ENCODE measurements around the gene DTX4. TPM values are rescaled to one million over a fixed set of nuclear protein-coding genes. Genes with fewer than 3 reads are reported as not detected.

DTX4 gene
- total and polyA plus RNA-seq, 2 of the 4 experiments (the other 2 are of a cell fraction) = 2.7 to 3.0 TPM

GRCh38 chr11:59189986-59190385 is 18.1 kb downstream of the DTX4 start:
- no peak overlapping the region for H2BK120ac ChIP-seq (ENCODE audit: low read depth, low read length)
- H2BK20ac ChIP-seq (ENCODE audit: low read depth, low read length) = no peak overlapping the region
- no peak overlapping the region for H3K14ac ChIP-seq (replicated peaks; ENCODE audit: low read depth, low read length)
- H3K4me3 ChIP-seq (ENCODE audit: insufficient read depth, low read depth, low read length) = no peak overlapping the region
- H2BK15ac ChIP-seq (ENCODE audit: low read depth, low read length) = no peak overlapping the region
- no peak overlapping the region for H3K56ac ChIP-seq (ENCODE audit: extremely low read depth, insufficient read depth, low read length)
- intact Hi-C loops (cut with micrococcal nuclease) (no loop called here), in situ Hi-C loops (cut with MboI; ENCODE audit: low sequenced_read_pairs) (no loop called here), dilution Hi-C loops (cut with HindIII; ENCODE audit: low sequenced_read_pairs, unreplicated experiment) (no loop called here)
- H2AK5ac ChIP-seq (ENCODE audit: low read depth, low read length) = no peak overlapping the region
- no peak overlapping the region for H3K4me2 ChIP-seq (ENCODE audit: low read depth, low read length)
- H3K4ac ChIP-seq (ENCODE audit: low read depth, low read length) = no peak overlapping the region
- peaks cover 0 to 23% of the 10 kb centered on the region in 2 experiments; a peak in 2 of 4 replicates for H3K79me1 ChIP-seq (ENCODE audit: low read depth in 1 of 2, low read length in 2 of 2)
- peaks cover 17% of the 10 kb centered on the region for H3K9me1 ChIP-seq (ENCODE audit: insufficient read depth, low read length)
- BruUV-seq (replicated peaks) = no TSS peak
- peaks cover 38% of the 10 kb centered on the region for H3K36me3 ChIP-seq (ENCODE audit: control insufficient read depth, insufficient read depth, low read length)
- POLR2A ChIA-PET (ENCODE audit: unreplicated experiment) = no interaction called here
- H2AK9ac ChIP-seq (replicated peaks; ENCODE audit: low read depth, low read length, poor library complexity) = no peak overlapping the region
- 0 out of 2 replicates have a peak, but pooled peaks cover 4% of the 10 kb centered on the region for H4K20me1 ChIP-seq (ENCODE audit: insufficient read depth, low read length)
- no peak overlapping the region for H3K18ac ChIP-seq (ENCODE audit: low read depth, low read length)
- H3K27me3 ChIP-seq (ENCODE audit: control insufficient read depth, insufficient read depth, low read length) = no peaks in the 10 kb centered on the region
- DNase-seq (no peak), ATAC-seq (ENCODE audit: low read depth) (no peak)
- no CpG with 5 or more reads among the region's 4 CpGs for WGBS, 2 experiments (ENCODE audit: extremely low coverage in 2 of 2, insufficient read length in 1 of 2)
- CTCF ChIA-PET = interaction anchor here (1.0 kb wide), 1 partner anchor 18 kb away, joined by 4 read pairs; the partner anchor contains the start of gene DTX4
- no peak overlapping the region for H2BK5ac ChIP-seq (ENCODE audit: low read depth, low read length, poor library complexity, severe bottlenecking)
- H3K27ac ChIP-seq (ENCODE audit: insufficient read depth, low read length) = no peak overlapping the region
- no peak overlapping the region for H4K5ac ChIP-seq (ENCODE audit: low read depth, low read length)
- TF ChIP-seq POLR2A (IDR thresholded peaks at IDR 0.05; ENCODE audit: low read depth, low read length) = no peak
- TF ChIP-seq, protein P1, sequence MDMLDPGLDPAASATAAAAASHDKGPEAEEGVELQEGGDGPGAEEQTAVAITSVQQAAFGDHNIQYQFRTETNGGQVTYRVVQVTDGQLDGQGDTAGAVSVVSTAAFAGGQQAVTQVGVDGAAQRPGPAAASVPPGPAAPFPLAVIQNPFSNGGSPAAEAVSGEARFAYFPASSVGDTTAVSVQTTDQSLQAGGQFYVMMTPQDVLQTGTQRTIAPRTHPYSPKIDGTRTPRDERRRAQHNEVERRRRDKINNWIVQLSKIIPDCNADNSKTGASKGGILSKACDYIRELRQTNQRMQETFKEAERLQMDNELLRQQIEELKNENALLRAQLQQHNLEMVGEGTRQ (IDR thresholded peaks at IDR 0.05; ENCODE audit: low read depth, low read length) = no peak
- no peak for TF ChIP-seq CHD1 (IDR thresholded peaks at IDR 0.05; ENCODE audit: low read depth, low read length)
- no peak for TF ChIP-seq RFX5 (IDR thresholded peaks at IDR 0.05; ENCODE audit: low read depth, low read length)
- TF ChIP-seq FOS (IDR thresholded peaks at IDR 0.05; ENCODE audit: low read depth, low read length) = no peak
- no peaks in the 10 kb centered on the region for H3K9me3 ChIP-seq (ENCODE audit: control insufficient read depth, insufficient read depth, low read length)
- no peak overlapping the region for H3K9ac ChIP-seq (ENCODE audit: low read depth, low read length)
- H4K91ac ChIP-seq (ENCODE audit: insufficient read depth, low read depth, low read length) = no peak overlapping the region
- no peak overlapping the region for H2AFZ ChIP-seq (replicated peaks; ENCODE audit: low read length, poor library complexity)
- no peak overlapping the region for H4K8ac ChIP-seq (ENCODE audit: low read depth in 2 of 2, low read length in 2 of 2)
- H3K4me1 ChIP-seq (ENCODE audit: control insufficient read depth, insufficient read depth, low read length) = peaks cover 11% of the 10 kb centered on the region
- H3K23ac ChIP-seq (ENCODE audit: low read depth, low read length) = no peak overlapping the region
